Sigmoid colon (tissue), 7 donors: ENCODE measurements around the gene RSRP1. TPM values are rescaled to one million over a fixed set of nuclear protein-coding genes. Genes with fewer than 3 reads are reported as not detected.

Experiments used
- DNase-seq: peaks from one replicate; pipeline ENCODE4 v3.0.0-alpha.2; 2019
- H3K27ac ChIP-seq, 4 donors: fragments of 200-600 bp; sonication (generic); one replicate each; pipeline ENCODE4 v1.5.1; 2016 to 2019; ENCODE audit warnings: mild to moderate bottlenecking in 1 of 4
- H3K27me3 ChIP-seq, 3 donors: fragments of 200-600 bp; sonication (generic); one replicate each; pipeline ENCODE4 v1.5.1; 2019; ENCODE audit warnings: mild to moderate bottlenecking in 1 of 3
- H3K36me3 ChIP-seq, 4 donors: fragments of 200-600 bp; sonication (generic); one replicate each; pipeline ENCODE4 v1.5.1; 2016 to 2019
- H3K4me1 ChIP-seq, 4 donors: fragments of 200-600 bp; sonication (generic); one replicate each; pipeline ENCODE4 v1.5.1; 2017 to 2019
- H3K4me3 ChIP-seq, 4 donors: fragments of 200-600 bp; sonication (generic); one replicate each; pipeline ENCODE4 v1.5.1; 2017 to 2019; ENCODE audit warnings: mild to moderate bottlenecking in 2 of 4, moderate library complexity in 1 of 4
- H3K9me3 ChIP-seq, 4 donors: fragments of 200-600 bp in 3 of 4; sonication (generic) in 3 of 4; one replicate each; pipeline versions ENCODE4 v1.5.1 to v1.6.1; 2013 to 2019
- CTCF ChIP-seq, 4 experiments: fragments of 450-650 bp in 3 of 4; fragments of 200-600 bp in 1 of 4; IDR thresholded peaks; one replicate each; pipeline ENCODE4 v1.5.1; 2016 to 2019; ENCODE audit warnings: antibody characterized with exemption in 4 of 4, mild to moderate bottlenecking in 3 of 4, moderate library complexity in 2 of 4
- EP300 ChIP-seq, 4 donors: sonication (generic); formaldehyde crosslinking; IDR thresholded peaks; one replicate each; pipeline ENCODE4 v1.6.1; 2017; ENCODE audit warnings: antibody characterized with exemption in 4 of 4
- POLR2A ChIP-seq, 2 donors: fragments of 450-650 bp; IDR thresholded peaks; one replicate each; pipeline ENCODE4 v1.6.1; 2016; ENCODE audit warnings: antibody characterized with exemption in 2 of 2, mild to moderate bottlenecking in 2 of 2, moderate library complexity in 2 of 2
- POLR2AphosphoS5 ChIP-seq, 4 donors: sonication (generic); formaldehyde crosslinking; IDR thresholded peaks; one replicate each; pipeline ENCODE4 v1.6.1; 2017; ENCODE audit warnings: antibody characterized with exemption in 4 of 4
- WGBS, 2 donors: extraction: QIAGEN DNeasy Blood & Tissue Kit; methylation state at CpG; one replicate each; pipeline ENCODE4 v1.1.7; 2013; 5-methylcytosine and 5-hydroxymethylcytosine counted together
- intact Hi-C: fragments of 100-400 bp; cut with DNase I; formaldehyde crosslinking; loops from one replicate; pipeline ENCODE4 v1.15.1; 2023
- polyA plus RNA-seq, 3 donors: library from polyadenylated mRNA; stranded (reverse); fragments of 200-250 nt; gene quantifications; one replicate each; pipeline ENCODE4 v1.2.3, GENCODE V29; 2013
- total RNA-seq, 4 donors: library from RNA; depleted of rRNA; stranded (reverse); fragments of >200 nt; gene quantifications; one replicate each; pipeline ENCODE4 v1.1.0, GENCODE V29; 2016
- donor health status: healthy with polysubstance abuse.
- donor health status: Bipolar disorder and iron deficiency.
- donor health status: healthy.

RSRP1 gene
- total and polyA plus RNA-seq, 7 donors = 15.5 to 134 (median 77.1) TPM

DNA sequence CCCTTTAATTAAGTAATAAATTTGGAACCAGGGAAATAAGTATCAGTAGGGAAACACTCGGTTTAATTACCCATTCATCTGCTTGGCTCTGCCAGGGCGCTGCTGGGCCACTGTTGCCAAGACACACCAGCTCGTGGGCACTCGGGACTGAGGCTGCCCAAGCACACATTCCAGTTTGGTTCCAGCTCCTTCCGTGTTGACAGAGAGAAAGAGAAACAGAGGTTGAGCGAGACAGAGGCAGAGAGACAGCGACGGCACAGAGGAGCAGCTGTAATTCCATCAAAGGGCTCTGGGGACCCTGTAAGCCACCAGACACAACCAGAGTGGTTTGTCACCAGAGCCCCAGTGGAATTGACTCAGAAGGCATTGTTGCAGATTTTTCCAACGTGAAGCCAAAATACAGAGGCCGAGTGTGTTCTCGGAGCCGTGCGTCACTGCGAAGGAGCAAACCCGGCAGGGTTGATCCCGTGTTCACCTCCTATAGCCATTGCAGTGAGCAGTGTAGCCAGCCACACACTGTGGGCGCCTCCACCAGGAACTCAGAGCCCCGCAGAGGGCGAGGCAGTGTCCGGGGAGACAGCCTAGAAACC is 48.5 kb downstream of the RSRP1 start:
- peaks cover 0 to 10% (median 0%) of the 10 kb centered on the region in 3 donors for H3K27me3 ChIP-seq
- peaks cover 0 to 7% (median 0%) of the 10 kb centered on the region in 4 donors for H3K4me1 ChIP-seq
- H3K36me3 ChIP-seq = no peaks in the 10 kb centered on the region
- peak overlapping the region in 1 of 4 donors; percentile 13 for H3K4me3 ChIP-seq
- no peak for DNase-seq
- TF ChIP-seq CTCF (IDR thresholded peaks at IDR 0.05) = no peak
- no peak for TF ChIP-seq POLR2A (IDR thresholded peaks at IDR 0.05)
- TF ChIP-seq EP300 (IDR thresholded peaks at IDR 0.05) = no peak
- TF ChIP-seq POLR2AphosphoS5 (IDR thresholded peaks at IDR 0.05) = no peak
- peak overlapping the region in 2 of 4 donors; percentile 14 to 42 for H3K27ac ChIP-seq
- intact Hi-C loops = no loop called here
- WGBS, 2 donors = 29 to 57% methylated on average over 20 of the region's 20 CpGs
- H3K9me3 ChIP-seq = no peaks in the 10 kb centered on the region

DNA sequence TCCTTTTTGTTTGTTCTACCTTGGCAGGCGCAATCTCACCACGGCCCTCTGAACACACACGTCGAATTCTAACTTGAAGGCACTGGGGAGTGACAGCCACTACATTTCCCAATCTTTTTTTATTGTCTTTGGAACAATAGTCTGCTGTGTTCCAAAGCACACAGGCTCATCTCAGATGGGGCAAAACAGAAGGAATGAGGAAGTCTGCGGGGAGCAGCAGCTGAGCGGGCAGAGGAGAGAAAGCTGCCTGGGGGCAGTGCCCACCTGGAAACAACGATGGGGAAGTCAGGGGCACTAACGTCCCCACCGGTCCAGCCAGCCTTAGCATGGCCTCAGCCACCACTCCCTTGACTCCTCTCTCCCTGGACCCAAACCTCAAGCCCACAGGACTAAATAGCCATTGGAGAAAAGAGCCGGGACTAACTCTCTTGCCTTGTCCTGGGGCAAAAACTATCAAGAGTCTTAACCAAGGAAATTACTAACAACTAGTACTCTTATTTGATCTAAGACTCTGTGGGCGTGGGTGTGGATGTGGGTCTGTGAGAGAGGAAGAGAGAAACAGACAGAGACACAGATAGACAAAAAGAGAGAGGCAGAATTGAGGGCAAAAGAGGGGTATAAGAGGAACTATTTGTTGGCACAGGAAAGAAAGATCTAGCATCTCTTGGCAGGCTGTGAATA is 49.1 kb downstream of the RSRP1 start:
- Histone ChIP-seq H3K4me1 (peaks cover 0 to 7% (median 0%) of the 10 kb centered on the region in 4 donors), H3K27me3 (peaks cover 0 to 10% (median 0%) of the 10 kb centered on the region in 3 donors), H3K9me3 (no peaks in the 10 kb centered on the region), H3K36me3 (no peaks in the 10 kb centered on the region), H3K4me3 (no peak overlapping the region), H3K27ac (no peak overlapping the region)
- no peak for TF ChIP-seq POLR2A (IDR thresholded peaks at IDR 0.05)
- TF ChIP-seq EP300 (IDR thresholded peaks at IDR 0.05) = no peak
- TF ChIP-seq POLR2AphosphoS5 (IDR thresholded peaks at IDR 0.05) = no peak
- TF ChIP-seq CTCF (IDR thresholded peaks at IDR 0.05) = no peak
- no peak for DNase-seq
- WGBS, 2 donors = 10 to 35% methylated on average over 11 of the region's 11 CpGs
- intact Hi-C loops = no loop called here

DNA sequence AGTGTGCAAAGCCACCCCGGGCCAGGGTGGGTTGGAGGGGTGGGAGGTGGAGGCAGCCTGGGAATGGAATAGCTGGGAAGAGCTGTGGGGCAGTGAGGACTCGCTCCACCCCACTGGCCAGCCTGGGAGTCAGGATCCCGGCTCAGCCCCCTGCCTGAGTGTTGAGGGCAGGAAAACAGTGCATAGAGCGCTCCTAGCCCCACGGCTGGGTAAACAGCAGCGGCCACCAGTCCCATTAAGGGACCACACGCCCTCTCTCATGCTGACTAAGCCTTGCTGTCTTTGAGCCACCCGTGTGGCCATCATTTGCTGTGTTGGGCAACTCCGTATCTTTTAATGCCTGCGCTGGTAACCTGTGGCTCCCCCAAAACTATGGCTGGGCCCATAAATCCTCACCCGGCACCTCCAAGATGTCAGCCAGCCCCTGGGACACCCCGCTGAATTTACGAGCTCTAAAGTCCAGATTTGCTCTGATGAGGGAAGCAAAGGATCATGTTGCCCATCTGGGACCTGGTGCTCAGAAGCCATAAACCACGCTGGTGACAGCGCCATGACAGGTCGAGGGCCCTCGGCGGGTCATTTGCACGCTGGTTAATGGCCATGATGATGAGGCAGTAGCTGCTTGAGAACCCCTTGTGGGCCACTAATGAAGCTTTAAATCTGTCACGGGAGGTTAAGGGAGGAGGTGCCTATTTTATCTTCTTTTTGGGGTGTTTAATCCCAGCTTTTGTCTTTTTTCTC is 49.8 kb downstream of the RSRP1 start:
- no peaks in the 10 kb centered on the region for H3K36me3 ChIP-seq
- H3K4me1 ChIP-seq = peaks cover 0 to 7% (median 0%) of the 10 kb centered on the region in 4 donors
- intact Hi-C loops = no loop called here
- H3K27ac ChIP-seq = no peak overlapping the region
- no peak overlapping the region for H3K4me3 ChIP-seq
- DNase-seq = no peak
- TF ChIP-seq POLR2AphosphoS5 (IDR thresholded peaks at IDR 0.05) (no peak), CTCF (IDR thresholded peaks at IDR 0.05) (no peak), EP300 (IDR thresholded peaks at IDR 0.05) (no peak), POLR2A (IDR thresholded peaks at IDR 0.05) (no peak)
- H3K27me3 ChIP-seq = peaks cover 0 to 10% (median 0%) of the 10 kb centered on the region in 3 donors
- WGBS, 2 donors = 29 to 72% methylated on average over 20 of the region's 20 CpGs
- no peaks in the 10 kb centered on the region for H3K9me3 ChIP-seq

DNA sequence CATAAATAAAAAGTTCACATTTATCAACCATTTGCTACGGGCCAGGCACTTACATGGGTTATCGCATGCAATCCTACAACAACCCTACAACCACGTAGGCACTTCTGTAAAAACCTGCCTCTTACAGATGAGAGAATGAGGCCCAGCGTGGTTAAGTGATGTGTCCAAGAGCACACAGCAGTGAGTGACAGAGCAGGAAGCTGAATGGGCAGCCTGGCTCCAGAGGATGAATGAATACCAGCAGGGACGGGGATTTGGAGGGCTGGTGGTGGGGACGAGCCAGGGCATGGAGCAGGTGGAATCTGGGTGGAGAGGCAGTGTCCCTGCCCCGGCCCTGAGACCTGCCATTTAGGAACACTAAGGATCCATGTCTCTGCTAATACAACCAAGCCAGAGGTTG is 50.4 kb downstream of the RSRP1 start:
- WGBS, 2 donors = 87 to 88% methylated on average over 7 of the region's 7 CpGs
- Histone ChIP-seq H3K27me3 (peaks cover 0 to 10% (median 0%) of the 10 kb centered on the region in 3 donors), H3K36me3 (no peaks in the 10 kb centered on the region), H3K4me3 (no peak overlapping the region), H3K9me3 (no peaks in the 10 kb centered on the region), H3K4me1 (peaks cover 0 to 7% (median 0%) of the 10 kb centered on the region in 4 donors), H3K27ac (no peak overlapping the region)
- intact Hi-C loops = no loop called here
- no peak for DNase-seq
- TF ChIP-seq CTCF (IDR thresholded peaks at IDR 0.05) = no peak
- TF ChIP-seq POLR2A (IDR thresholded peaks at IDR 0.05) = no peak
- TF ChIP-seq POLR2AphosphoS5 (IDR thresholded peaks at IDR 0.05) = no peak
